GM19324 (cell line): ENCODE data around the gene DLL1.
"Not testable (repeated sequence)": the region's sequence is repeated elsewhere in the genome, so short reads cannot be mapped to it uniquely, and the experiment has no call there.

ENCODE experiments used
- ATAC-seq: cut with Tn5 transposase; IDR thresholded peaks from one replicate; pipeline ENCODE4 v1.9.1; 2021; ENCODE audit warnings: mild to moderate bottlenecking, moderate library complexity; ENCODE audit not compliant: unreplicated experiment, low FRiP score

The DLL1 gene

GRCh38 chr6:170269846-170270541, 20.9 kb downstream of the DLL1 start:
- no peak for ATAC-seq

GRCh38 chr6:170269151-170269845, 21.6 kb downstream of the DLL1 start:
- no peak for ATAC-seq

- ATAC-seq: no peak
These were observed 22.4 kb downstream of the DLL1 start for GRCh38 chr6:170268216-170269129.

GRCh38 chr6:170267688-170268087, 23.2 kb downstream of the DLL1 start:
- no peak for ATAC-seq

- ATAC-seq: no peak
These were observed 24.6 kb downstream of the DLL1 start for GRCh38 chr6:170266061-170266825.

GRCh38 chr6:170265655-170266054, 25.2 kb downstream of the DLL1 start:
- ATAC-seq: no peak

- not testable (repeated sequence) for ATAC-seq
These were observed 26.2 kb downstream of the DLL1 start for GRCh38 chr6:170264644-170265043.

- ATAC-seq: no peak
These were observed 26.8 kb downstream of the DLL1 start for GRCh38 chr6:170264086-170264485.

GRCh38 chr6:170263410-170263809, 27.5 kb downstream of the DLL1 start:
- no peak for ATAC-seq

- no peak for ATAC-seq
These were observed 28.3 kb downstream of the DLL1 start for GRCh38 chr6:170262489-170263088.

GRCh38 chr6:170261643-170262488, 29.0 kb downstream of the DLL1 start:
- ATAC-seq: no peak

GRCh38 chr6:170260686-170261085, 30.2 kb downstream of the DLL1 start:
- ATAC-seq: no peak

GRCh38 chr6:170259278-170259677, 31.6 kb downstream of the DLL1 start:
- ATAC-seq: no peak

- ATAC-seq: no peak
These were observed 32.5 kb downstream of the DLL1 start for GRCh38 chr6:170258407-170258806.

- ATAC-seq: no peak
These were observed 33.5 kb downstream of the DLL1 start for GRCh38 chr6:170257376-170257775.

- ATAC-seq: no peak
These were observed 34.2 kb downstream of the DLL1 start for GRCh38 chr6:170256641-170257040.

GRCh38 chr6:170255426-170256125, 35.3 kb downstream of the DLL1 start:
- no peak for ATAC-seq
